C1 segment of cervical spinal cord (tissue), 14 donors: Measurements from ENCODE around the gene RNF215.
A peak's percentile ranks its signal among the peaks of the same experiment; 100 is the strongest.
"Not testable (repeated sequence)": the region's sequence is repeated elsewhere in the genome, so short reads cannot be mapped to it uniquely, and the experiment has no call there.

Experiments used
- DNase-seq, 14 donors: peaks; one replicate each; lab custom pipeline; 2025; lab: John Stamatoyannopoulos, UW

The RNF215 gene

DNA sequence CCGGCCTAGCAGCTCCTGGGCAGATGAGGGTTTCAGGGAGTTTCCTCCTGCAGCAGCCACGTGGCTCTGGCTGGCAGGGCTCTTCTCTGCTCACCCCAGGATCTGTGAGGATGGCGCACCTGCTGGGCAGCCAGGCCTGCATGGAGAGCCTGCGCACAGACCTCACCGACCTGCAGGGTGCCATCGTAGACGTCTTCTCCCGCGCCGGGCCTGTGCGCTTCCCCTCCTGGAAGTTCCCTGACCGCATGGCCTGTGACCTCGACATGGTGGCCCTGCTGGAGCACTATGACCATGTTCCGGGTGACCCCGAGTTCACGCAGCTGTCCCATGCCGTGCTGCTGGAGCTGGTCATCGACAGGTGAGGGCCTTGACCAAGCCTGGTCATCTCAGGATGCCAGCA lies 21.3 kb downstream of the RNF215 start:
- no peak for DNase-seq

DNA sequence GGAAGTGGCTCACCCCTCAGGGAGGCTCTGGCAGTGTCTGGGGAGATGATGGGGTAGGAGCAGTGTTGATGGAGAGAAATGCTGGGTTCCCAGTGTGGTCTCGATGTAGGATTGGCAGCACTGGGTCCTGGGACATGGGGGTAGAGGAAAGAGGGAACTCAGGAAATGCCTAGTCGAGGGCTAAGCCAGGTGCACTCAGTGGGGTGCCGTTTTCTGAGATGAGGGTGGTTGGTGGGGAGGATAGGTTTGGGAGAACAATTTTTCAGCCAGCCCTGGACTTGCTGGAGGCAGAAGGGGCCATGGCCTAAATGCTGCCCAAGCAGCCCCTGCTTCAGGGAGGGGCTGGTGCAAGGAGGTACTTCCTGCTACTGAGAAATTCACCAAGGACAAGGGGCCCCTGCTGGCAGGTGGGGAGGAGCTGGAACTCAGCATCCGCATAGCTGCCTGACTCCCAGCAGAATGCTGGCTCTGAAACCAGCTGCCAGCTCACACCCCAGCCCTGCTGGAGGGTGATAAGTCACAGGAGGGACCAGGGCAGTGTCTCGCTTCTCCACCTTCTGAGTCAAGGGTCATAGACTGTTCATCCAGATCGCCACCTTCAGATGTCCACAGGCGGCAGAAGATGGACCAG lies 24.4 kb downstream of the RNF215 start:
- no peak for DNase-seq

DNA sequence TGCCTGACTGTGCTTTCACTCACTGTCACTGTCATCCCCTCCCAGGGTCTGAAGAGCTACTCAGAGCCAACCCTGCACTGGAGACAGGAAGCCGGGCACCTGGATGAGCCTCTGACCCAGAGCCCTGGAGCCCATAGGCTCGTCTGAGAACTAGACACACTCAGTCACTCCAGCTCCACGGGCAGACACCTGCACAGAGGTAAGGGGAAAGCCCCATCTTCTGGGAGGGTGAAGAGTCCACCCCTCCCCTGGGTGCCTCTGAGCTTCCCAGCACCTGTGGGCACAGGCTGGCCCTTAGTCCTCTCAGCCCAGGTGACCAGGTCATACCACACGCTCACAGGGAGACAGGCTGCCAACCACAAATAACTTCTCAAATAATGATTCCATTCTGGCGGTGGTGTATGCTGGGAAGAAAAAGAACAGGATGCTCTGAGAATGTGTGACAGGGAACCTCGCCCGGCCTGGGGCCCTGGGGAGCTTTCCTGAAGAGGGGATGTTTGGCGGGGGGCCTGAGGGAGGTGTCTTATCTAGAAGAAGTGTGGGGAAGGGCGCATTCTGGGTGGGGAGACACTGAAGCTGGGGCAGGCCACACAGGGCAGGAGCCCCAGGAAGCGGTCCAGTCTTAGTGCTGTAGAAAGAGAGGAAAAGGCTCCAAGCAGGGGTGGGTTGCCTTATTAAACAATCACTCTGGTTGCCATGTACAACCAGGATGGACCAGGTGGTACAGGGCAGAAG lies 25.1 kb downstream of the RNF215 start:
- DNase-seq, result no peak

DNA sequence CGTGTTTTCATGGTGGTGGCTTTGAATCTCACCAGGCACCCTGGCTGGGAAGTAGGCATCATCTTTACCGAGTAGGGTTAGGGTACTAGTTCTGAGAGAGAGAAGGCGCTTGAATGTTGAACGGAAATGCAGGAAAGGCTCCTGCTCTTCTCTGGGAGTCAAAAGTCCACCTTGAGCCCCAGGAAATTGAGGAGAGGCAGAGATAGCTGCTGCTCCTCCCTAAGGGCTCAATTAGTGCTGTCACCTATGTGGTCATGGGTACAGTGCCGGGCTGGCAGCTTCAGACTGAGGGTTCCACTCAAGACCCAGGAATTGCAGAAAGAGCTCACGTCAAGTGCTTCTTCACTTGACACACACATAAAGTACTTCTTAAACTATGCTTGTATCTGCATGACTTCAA lies 28.7 kb downstream of the RNF215 start:
- no peak for DNase-seq

DNA sequence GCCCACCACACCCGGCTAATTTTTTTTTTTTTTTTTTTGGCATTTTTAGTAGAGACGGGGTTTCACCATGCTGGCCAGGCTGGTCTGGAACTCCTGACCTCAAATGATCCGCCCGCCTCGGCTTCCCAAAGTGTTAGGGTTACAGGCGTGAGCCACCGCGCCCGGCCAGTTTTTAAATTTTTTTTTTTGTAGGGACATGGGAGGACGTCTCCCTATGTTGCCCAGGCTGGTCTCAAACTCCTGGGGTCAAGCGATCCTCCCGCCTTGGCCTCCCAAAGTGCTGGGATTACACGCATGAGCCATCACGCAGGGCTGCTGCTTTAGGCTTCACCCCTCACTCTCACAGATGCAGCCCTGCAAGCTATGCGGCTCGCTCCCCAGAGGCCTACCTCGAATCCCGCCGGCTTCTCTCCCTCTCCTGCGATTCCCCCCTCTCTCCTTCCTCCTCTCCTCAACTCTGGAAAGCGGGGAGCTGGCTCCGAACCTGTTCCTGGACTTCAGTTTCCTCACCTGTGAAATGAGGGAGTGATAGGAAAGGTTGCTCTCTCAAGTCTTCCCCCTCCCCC lies 29.5 kb downstream of the RNF215 start:
- no peak for DNase-seq

DNA sequence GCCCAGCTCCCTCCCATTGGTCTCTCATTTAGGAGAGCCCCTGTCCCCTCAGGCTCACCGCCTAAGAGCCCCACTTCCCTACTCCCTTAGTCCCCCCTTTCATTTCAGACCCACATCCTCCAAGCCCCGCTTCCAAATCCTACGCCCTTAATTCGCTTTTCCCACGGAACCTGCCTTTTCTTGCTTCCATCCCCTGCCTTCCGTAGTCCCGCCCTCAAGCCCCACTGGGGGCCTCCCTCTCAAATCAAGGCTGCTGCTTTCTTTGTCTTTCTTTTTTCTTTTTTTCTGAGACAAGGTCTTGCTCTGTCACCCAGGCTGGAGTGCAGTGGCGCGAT lies 30.0 kb downstream of the RNF215 start:
- no peak for DNase-seq

DNA sequence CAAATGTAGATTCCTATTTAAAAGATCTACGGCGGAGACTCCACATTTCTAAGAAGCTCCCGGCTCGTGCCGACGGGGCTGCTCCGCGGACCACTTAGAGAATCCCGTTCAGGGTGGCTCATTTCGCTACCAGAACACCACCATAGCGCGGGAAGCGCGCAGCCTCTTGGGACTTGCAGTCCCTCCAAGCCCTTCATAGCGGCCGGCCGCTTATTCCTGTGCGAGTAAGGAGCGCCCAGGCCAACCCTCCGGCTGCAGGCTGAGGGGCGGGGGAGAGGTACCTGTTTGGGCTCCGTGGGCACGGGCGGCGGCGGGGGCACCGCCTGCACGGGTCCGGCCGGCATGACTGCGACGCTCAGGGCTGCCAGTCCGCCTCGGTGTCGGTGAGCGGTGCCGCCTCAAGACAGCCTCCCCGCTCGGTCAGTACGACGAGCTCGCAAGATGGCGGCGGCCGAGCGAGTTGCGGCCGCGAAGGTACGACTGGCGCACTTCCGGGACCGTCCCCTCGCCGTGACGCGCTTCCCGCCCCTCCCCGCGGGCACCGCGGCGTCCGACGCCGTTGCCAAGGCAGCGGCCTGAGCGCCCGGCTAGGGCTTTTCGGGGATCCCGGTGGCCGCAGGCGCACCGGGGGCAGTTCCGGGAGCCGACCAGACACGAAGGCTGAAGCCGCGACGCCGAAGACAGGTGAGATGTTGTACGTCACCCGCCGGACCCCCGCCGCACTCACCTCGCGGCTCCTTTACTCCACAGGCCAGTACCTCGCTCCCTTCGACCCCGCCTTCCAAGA lies 30.6 kb downstream of the RNF215 start, which contains the start of the genes CCDC157 and SF3A1:
Gene CCDC157, plus strand, starts transcription at position 559 of the 787 bp plus-strand sequence. CDS start 8,994 bp downstream, outside the sequence.
Gene SF3A1, minus strand, starts transcription at position 446 of the 787 bp plus-strand sequence. Its CDS starts 102 bp downstream, at position 344.
- peak in 13 of 14 donors; percentile 61 to 94 (median 86) for DNase-seq

DNA sequence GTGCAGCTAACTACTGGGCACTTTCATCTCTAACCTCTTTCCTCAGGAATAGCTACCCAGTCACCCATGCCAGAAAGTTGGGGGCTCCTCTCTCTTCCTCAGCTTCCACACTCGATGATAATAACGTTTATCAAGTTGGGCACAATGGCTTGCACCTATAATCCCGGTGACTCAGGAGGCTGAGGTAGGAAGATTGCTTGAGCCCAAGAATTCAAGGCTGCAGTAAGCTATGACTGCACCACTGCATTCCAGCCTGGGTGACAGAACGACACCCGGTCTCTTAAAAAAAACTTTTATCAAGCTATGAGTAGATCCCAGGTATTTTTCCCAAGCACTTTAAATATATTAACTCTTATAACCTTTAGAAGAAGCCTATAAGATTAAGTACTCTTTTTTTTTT lies 32.6 kb downstream of the RNF215 start:
- no peak for DNase-seq

DNA sequence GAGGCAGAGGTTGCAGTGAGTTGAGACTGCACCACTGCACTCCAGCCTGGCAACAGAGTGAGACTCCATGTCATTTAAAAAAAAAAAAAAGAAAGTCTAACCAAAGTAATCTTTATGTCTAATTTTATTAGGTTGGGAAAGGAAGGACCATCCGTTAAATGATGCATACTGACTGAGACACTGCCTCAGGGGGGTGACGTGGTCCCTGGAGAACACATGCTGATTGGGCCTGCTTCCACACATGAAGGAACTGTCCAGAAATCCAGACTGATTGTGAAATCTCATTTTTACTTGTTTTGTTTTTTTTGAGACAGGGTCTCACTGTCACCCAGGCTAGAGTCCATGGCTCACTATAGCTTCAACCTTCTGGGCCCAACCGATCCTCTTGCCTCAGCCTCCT lies 36.0 kb downstream of the RNF215 start:
- DNase-seq, result no peak

DNA sequence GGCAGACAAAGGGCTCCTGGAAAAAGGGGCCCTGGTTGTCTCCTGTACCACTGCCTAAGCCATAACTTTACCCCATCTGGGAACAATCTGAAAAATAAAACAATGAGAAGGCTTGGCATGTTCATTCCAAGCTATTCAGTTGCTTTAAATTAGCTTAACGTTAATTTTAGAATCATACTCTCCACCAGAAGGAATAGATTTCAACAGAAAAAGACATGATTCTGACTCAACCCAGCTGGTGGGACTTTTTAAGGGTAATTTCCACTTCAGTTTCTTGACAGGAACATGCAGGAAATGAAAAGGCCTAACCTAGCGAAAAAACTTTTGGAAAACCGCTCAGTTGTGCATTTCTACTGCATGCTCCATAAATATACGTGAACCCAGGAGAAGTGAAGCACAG lies 38.4 kb downstream of the RNF215 start:
- no peak for DNase-seq

DNA sequence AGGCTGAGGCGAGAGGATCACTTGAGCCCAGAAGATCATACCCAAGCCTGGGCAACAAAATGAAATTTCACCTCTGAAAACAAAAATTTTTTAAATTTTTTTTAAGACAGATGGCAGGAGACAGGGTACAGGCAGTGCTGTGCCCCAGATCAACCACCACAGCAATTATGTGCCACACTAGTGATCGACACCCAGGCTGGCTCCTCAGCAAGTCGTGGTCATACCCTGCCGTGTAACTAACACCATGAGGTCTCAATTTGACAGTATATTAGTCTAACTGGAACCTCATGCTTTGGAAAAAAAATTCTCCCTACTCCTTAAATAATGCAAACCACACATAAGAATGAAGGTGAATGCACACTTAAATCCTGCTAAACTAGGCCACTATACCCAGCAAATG lies 38.8 kb downstream of the RNF215 start:
- DNase-seq, result no peak

DNA sequence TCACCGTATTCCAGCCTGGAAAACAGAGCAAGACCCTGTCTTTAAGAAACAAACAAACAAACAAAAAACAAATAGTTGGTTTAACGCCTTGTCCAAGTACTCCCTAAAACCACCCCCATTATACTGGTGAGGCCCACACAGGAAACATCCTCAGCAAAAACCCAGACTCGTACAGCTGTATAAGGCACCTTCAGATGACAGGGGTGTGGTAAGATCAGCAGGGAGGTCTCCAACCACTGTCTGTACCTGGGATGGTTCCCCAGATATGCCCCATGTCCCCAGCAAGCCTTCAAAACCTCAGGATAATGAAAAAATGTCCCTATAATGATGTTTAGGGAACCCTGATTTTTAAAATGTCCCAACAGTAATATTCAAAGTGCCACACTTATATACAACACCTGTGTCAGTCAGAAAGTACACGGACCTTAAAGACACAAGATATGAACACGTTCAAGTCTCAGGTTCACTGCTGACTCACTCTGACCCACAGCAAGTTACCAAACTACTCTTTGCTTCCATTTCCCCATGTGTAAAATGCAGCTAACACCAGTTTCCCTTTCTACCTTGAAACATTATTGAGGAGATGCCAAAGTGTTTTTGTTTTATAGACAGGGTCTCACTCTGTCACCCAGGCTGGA lies 39.8 kb downstream of the RNF215 start:
- no peak for DNase-seq

DNA sequence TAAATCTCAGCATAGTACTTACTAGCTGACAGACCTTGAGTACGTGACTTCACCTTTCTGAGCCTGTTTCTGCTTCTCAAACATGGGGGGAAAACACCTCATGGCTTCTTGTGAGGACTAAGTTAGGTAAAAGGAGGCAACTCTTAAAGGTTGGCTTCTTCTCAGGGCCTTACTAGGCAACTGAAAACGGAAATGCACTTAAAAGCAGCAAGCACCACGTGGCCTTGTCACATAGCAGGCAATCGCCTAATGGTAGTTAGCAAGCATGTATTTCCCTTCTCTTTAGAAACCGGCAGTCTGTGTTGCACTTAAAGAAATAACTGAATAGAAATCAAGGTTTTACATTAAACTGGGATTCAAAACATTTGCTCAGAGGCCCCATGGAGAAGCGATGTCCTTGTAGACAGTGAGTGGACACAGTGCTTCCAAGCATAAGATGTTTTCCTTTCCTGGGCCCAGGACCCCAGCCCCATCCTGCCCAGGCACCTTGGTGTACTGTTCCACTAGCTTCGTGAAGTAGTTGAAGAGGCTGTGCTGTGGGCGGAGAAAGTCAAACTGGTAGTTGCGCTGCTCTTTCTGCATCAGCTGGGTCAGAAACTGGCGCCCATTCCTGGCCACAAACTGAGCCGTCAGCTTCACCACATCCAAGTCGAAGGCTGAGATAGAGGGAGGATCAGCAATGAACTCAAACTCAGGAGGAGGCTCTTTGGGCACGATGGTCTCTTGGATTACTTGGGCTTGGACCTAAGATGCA lies 42.6 kb downstream of the RNF215 start:
- DNase-seq, result no peak

DNA sequence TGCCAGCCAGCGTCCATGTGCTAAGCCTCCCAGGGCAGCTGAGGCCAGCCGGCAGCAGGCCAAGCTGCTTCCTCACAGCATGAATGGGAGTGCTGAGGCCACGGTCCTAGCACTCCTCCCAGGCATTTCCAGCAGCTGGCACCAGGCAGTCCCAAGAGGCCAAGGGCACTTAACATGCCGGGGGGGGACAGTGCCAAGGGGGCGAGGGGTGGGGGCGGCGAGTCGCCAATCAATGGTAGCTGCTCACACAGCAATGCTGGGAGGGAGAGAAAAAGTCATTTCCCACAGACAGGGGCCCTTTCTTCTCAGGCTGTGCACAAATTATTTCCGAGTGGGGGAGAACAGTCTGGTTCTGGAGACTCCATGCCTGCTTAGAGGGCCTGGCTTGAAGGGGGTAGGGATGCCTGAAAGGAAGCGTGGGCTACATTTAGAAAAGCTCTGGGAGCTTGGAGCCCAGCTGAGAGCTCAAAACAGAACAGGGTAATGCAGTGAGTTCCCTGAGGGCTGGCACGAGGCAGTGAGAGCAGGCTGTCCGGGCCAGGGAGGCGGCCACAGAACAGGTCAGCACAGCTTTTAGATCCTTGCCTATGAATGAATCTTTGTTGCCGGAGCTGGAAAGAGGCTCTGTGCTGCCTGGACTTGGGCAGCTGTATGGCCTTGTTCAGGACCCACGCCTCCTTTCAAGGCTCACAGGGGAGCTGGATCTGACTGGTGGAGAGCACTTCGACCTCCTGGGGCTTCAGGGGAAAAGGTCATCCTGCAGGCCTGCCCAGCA lies 46.1 kb downstream of the RNF215 start:
- DNase-seq, result peak in 13 of 14 donors; percentile 56 to 95 (median 85)

DNA sequence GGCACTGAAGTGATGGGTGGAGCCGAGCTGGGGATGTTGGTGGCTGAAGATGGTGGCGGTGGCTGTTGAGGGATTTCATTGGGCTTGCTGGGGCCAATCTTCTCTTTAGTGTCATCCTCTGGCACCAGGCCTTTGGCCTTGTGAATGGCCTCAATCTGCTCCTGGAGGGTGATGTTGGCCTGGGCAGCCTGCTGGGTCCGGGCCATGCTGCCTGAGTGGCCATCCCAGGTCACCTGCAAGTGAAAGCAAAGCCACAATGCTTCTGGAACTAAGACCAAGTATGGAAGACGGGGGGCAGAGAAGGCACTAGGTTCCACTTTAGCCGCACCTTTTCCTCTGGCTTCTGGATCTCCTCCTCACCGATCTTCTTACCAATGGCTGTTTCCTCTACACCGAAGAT lies 48.4 kb downstream of the RNF215 start:
- peak in 1 of 14 donors; percentile 9 for DNase-seq

DNA sequence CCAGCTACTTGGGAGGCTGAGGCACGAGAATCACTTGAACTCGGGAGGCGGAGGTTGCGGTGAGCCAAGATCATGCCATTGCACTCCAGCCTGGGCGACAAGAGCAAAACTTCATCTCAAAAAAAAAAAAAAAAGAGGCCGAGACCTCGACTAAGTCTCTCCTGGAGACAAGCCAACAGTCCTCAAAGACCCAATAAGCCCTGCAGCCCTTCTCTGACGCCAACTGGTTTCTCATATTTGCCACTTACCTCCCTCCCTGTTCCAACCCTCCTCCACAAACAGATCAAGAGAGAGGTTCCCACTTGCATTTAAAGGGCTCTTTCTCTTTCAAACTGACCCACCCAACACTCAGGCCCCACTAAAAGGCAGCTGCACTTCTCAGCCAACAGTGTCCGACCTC lies 48.9 kb downstream of the RNF215 start:
- not testable (repeated sequence) for DNase-seq

DNA sequence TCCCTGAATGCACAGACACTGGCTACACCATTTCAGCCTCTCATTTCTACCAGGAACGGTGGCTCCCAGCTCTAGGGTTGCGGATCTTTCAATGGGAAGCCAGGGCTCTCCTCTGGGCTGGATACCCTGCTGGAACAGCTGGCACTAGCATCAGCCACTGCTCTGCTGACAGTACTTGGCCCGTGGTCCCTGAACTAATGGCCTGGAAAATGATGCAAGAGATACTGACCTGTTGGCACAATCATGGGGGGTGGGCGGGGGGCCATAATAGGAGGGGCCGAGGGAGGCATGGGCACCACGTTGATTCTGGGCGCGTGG lies 49.8 kb downstream of the RNF215 start:
- DNase-seq, result peak in 3 of 14 donors; percentile 17 to 23 (median 20)

DNA sequence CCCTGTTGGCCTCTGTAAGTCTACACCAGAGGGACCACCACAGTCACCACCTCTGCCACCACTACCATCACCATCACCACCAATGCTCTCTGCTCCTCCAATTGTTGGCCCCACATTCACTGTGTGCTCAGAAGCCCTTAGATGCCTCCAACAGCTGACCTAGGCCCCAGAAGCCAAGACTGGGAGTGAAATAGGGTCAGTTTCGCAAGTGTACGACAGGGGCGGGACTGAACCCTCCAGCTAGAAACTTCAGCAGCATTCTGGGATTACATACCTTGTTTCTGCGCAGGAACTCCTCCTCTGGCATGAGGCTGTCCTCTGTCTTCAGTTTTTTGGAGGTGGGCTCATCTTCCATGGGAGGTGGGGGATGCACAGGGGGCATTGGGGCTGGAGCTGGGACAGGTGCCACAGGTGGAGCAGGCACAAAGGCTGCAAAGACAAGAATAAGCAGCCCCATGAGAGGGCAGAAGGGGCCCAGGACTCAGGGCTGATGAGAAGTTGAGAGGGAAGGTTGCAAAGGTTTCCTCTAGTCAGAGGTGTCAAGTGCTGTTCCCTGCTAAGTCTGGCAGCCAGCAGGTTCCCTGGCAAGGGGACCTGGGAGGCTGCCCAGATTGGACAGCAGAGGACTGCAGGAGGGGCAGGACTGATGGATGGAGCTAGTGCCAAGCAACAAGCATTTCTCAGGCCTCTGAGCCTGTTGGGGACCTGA lies 50.3 kb downstream of the RNF215 start:
- DNase-seq, result peak in 5 of 14 donors; percentile 29 to 85 (median 46)

DNA sequence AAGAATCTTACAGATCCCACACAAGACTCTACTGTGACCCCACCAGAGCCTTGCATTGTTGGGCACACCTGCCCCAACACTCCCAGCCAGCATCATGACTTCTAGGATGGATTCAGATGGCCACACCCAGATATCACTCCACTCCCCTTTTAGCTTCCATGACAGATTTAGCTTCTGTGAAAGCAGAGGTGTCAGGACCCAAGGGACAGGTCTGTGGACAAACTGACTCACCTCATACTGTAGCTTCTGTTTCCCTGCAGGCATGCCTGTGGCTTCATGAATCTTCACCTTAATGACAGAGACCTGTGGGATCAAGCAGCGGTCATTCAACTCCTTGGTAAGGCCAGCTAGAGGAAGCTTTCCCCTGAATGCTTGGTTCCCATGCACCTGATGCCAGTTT lies 52.0 kb downstream of the RNF215 start:
- no peak for DNase-seq

DNA sequence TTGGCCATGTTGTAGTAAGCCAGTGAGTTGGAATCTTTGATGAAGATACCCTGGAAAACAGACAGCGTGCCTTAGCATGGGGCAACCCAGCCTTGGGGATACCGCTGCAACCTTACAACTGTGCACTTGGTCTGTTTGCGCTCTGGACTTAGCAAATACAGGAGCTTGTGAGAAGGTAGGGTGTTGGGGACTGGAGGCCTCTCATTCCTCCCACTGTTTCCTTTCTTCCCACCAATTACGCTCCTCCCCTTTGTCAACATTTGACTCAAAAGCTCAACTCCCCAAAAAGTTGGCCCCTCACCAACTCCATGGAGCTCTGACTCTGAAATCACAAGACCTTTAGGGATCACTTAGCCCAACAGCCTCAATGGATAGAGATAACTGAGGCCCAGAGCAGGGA lies 52.6 kb downstream of the RNF215 start:
- DNase-seq, result no peak
